ENCODE data around the gene CD93. TPM values are rescaled to one million over a fixed set of nuclear protein-coding genes. Genes with fewer than 3 reads are reported as not detected.

CD93 gene
- total and polyA plus RNA-seq, 2 donors from 2014 or later: 9.9 to 104 TPM

GRCh38 chr20:23083553-23084220 is 2.4 kb downstream of the CD93 start:
- no peak for FAIRE-seq
- Histone ChIP-seq H3K27ac (ENCODE audit: low read depth in 2 of 2, low read length in 2 of 2) (peak overlapping the region; percentile 65 to 69), H3K9me3 (ENCODE audit: control insufficient read depth in 2 of 3, insufficient read depth in 1 of 3, low read length in 3 of 3) (no peaks in the 10 kb centered on the region), H3K4me3 (ENCODE audit: low read length in 3 of 3) (peak overlapping the region in 2 of 3 donors; percentile 50 to 53), H3K27me3 (ENCODE audit: control insufficient read depth, insufficient read depth, low read length) (no peaks in the 10 kb centered on the region), H3K36me3 (ENCODE audit: control insufficient read depth in 2 of 3, insufficient read depth in 3 of 3, low read length in 3 of 3) (no peaks in the 10 kb centered on the region), H3K9ac (ENCODE audit: low read length in 3 of 3) (peak overlapping the region in 2 of 3 donors; percentile 20 to 59), H3K4me1 (ENCODE audit: control insufficient read depth in 2 of 3, insufficient read depth in 2 of 3, low read depth in 1 of 3, low read length in 3 of 3) (peaks cover 0 to 8% (median 0%) of the 10 kb centered on the region in 3 donors)
- TF ChIP-seq CTCF (IDR thresholded peaks at IDR 0.05; ENCODE audit: borderline replicate concordance, extremely low read depth, insufficient read depth): no peak
- DNase-seq: no peak
- intact Hi-C loops (cut with DNase I): no loop called here

GRCh38 chr20:23082846-23083552 is 3.1 kb downstream of the CD93 start:
- Histone ChIP-seq H3K27ac (ENCODE audit: low read depth in 2 of 2, low read length in 2 of 2) (peak overlapping the region; percentile 65 to 77), H3K4me1 (ENCODE audit: control insufficient read depth in 2 of 3, insufficient read depth in 2 of 3, low read depth in 1 of 3, low read length in 3 of 3) (peaks cover 0 to 8% (median 0%) of the 10 kb centered on the region in 3 donors), H3K9ac (ENCODE audit: low read length in 3 of 3) (peak overlapping the region in 1 of 3 donors; percentile 24), H3K36me3 (ENCODE audit: control insufficient read depth in 2 of 3, insufficient read depth in 3 of 3, low read length in 3 of 3) (no peaks in the 10 kb centered on the region), H3K4me3 (ENCODE audit: low read length in 3 of 3) (peak overlapping the region in 2 of 3 donors; percentile 50 to 53), H3K9me3 (ENCODE audit: control insufficient read depth in 2 of 3, insufficient read depth in 1 of 3, low read length in 3 of 3) (no peaks in the 10 kb centered on the region), H3K27me3 (ENCODE audit: control insufficient read depth, insufficient read depth, low read length) (no peaks in the 10 kb centered on the region)
- DNase-seq (peak in 1 of 5 donors; percentile 57), FAIRE-seq (no peak)
- TF ChIP-seq CTCF (IDR thresholded peaks at IDR 0.05; ENCODE audit: borderline replicate concordance, extremely low read depth, insufficient read depth): no peak
- intact Hi-C loops (cut with DNase I): no loop called here

GRCh38 chr20:23081263-23081819 is 4.8 kb downstream of the CD93 start:
- FAIRE-seq (no peak), DNase-seq (no peak)
- Histone ChIP-seq H3K4me1 (ENCODE audit: control insufficient read depth in 2 of 3, insufficient read depth in 2 of 3, low read depth in 1 of 3, low read length in 3 of 3) (peaks cover 0 to 5% (median 0%) of the 10 kb centered on the region in 3 donors), H3K4me3 (ENCODE audit: low read length in 3 of 3) (no peak overlapping the region), H3K9ac (ENCODE audit: low read length in 3 of 3) (no peak overlapping the region), H3K9me3 (ENCODE audit: control insufficient read depth in 2 of 3, insufficient read depth in 1 of 3, low read length in 3 of 3) (no peaks in the 10 kb centered on the region), H3K27me3 (ENCODE audit: control insufficient read depth, insufficient read depth, low read length) (no peaks in the 10 kb centered on the region), H3K36me3 (ENCODE audit: control insufficient read depth in 2 of 3, insufficient read depth in 3 of 3, low read length in 3 of 3) (no peaks in the 10 kb centered on the region), H3K27ac (ENCODE audit: low read depth in 2 of 2, low read length in 2 of 2) (no peak overlapping the region)
- intact Hi-C loops (cut with DNase I): no loop called here
- TF ChIP-seq CTCF (IDR thresholded peaks at IDR 0.05; ENCODE audit: borderline replicate concordance, extremely low read depth, insufficient read depth): no peak
